Esophagus squamous epithelium (tissue), 4 donors: ENCODE measurements around the gene ERP44.

Experiments
- CTCF ChIP-seq, 6 experiments: fragments of 450-650 bp in 4 of 6; fragments of 200-600 bp in 2 of 6; sonication (generic) in 2 of 6; IDR thresholded peaks; one replicate each; pipeline ENCODE4 v1.5.1; 2016 to 2019; ENCODE audit warnings: antibody characterized with exemption in 6 of 6, mild to moderate bottlenecking in 4 of 6, moderate library complexity in 4 of 6
- POLR2A ChIP-seq, 4 donors: fragments of 450-650 bp; IDR thresholded peaks; one replicate each; pipeline ENCODE4 v1.6.1; 2017; ENCODE audit warnings: antibody characterized with exemption in 4 of 4, mild to moderate bottlenecking in 4 of 4, moderate library complexity in 3 of 4

- no peak for TF ChIP-seq CTCF (IDR thresholded peaks at IDR 0.05)
- no peak for TF ChIP-seq POLR2A (IDR thresholded peaks at IDR 0.05)
These were observed 32.4 kb upstream of the ERP44 start for GRCh38 chr9:100131216-100131615.
